ENCODE results near the gene FNDC3A. TPM values are rescaled to one million over a fixed set of nuclear protein-coding genes. Genes with fewer than 3 reads are reported as not detected.

The FNDC3A gene
- total and polyA plus RNA-seq, 4 donors = 17.6 to 87.6 (median 34.5) TPM

GRCh38 chr13:49165798-49166752, 190.4 kb downstream of the FNDC3A start:
- Histone ChIP-seq H3K4me1 (ENCODE audit: control insufficient read depth in 5 of 5, insufficient read depth in 5 of 5, low read length in 5 of 5) (peaks cover 0 to 7% (median 0%) of the 10 kb centered on the region in 5 donors), H3K36me3 (ENCODE audit: control insufficient read depth in 4 of 4, insufficient read depth in 4 of 4, low read length in 4 of 4) (peaks cover 12 to 41% (median 24%) of the 10 kb centered on the region in 4 donors), H3K9ac (ENCODE audit: insufficient read depth in 1 of 2, low read length in 2 of 2) (no peak overlapping the region), H3K27me3 (ENCODE audit: control insufficient read depth in 3 of 3, insufficient read depth in 3 of 3, low read length in 2 of 3) (no peaks in the 10 kb centered on the region), H3K27ac (ENCODE audit: low read depth in 1 of 2, low read length in 1 of 2) (no peak overlapping the region), H3K9me3 (ENCODE audit: control insufficient read depth in 4 of 4, insufficient read depth in 3 of 4, low read length in 3 of 4) (peaks cover 0 to 15% (median 7%) of the 10 kb centered on the region in 4 donors), H3K4me3 (no peak overlapping the region)
- WGBS, 2 donors = 70 to 81% methylated on average over 5 of the region's 5 CpGs
- peak in 1 of 3 donors; percentile 10 for DNase-seq
- no peak for ATAC-seq (ENCODE audit: insufficient read depth, low FRiP score)
- TF ChIP-seq CTCF (IDR thresholded peaks at IDR 0.05; ENCODE audit: control extremely low read depth, extremely low read depth) = no peak

GRCh38 chr13:49171359-49171758, 195.6 kb downstream of the FNDC3A start:
- H3K9me3 ChIP-seq (ENCODE audit: control insufficient read depth in 4 of 4, insufficient read depth in 3 of 4, low read length in 3 of 4) = no peaks in the 10 kb centered on the region
- no peak for TF ChIP-seq CTCF (IDR thresholded peaks at IDR 0.05; ENCODE audit: control extremely low read depth, extremely low read depth)
- no peaks in the 10 kb centered on the region for H3K4me1 ChIP-seq (ENCODE audit: control insufficient read depth in 5 of 5, insufficient read depth in 5 of 5, low read length in 5 of 5)
- ATAC-seq (ENCODE audit: insufficient read depth, low FRiP score) = no peak
- peaks cover 3 to 20% (median 13%) of the 10 kb centered on the region in 4 donors for H3K36me3 ChIP-seq (ENCODE audit: control insufficient read depth in 4 of 4, insufficient read depth in 4 of 4, low read length in 4 of 4)
- H3K9ac ChIP-seq (ENCODE audit: insufficient read depth in 1 of 2, low read length in 2 of 2) = no peak overlapping the region
- no peaks in the 10 kb centered on the region for H3K27me3 ChIP-seq (ENCODE audit: control insufficient read depth in 3 of 3, insufficient read depth in 3 of 3, low read length in 2 of 3)
- no peak overlapping the region for H3K4me3 ChIP-seq
- no peak for DNase-seq
- no peak overlapping the region for H3K27ac ChIP-seq (ENCODE audit: low read depth in 1 of 2, low read length in 1 of 2)

- ATAC-seq (ENCODE audit: insufficient read depth, low FRiP score) = peak; percentile 41
- Histone ChIP-seq H3K4me1 (ENCODE audit: control insufficient read depth in 5 of 5, insufficient read depth in 5 of 5, low read length in 5 of 5) (no peaks in the 10 kb centered on the region), H3K27ac (ENCODE audit: low read depth in 1 of 2, low read length in 1 of 2) (peak overlapping the region in 1 of 2 donors; percentile 2), H3K9me3 (ENCODE audit: control insufficient read depth in 4 of 4, insufficient read depth in 3 of 4, low read length in 3 of 4) (no peaks in the 10 kb centered on the region), H3K9ac (ENCODE audit: insufficient read depth in 1 of 2, low read length in 2 of 2) (no peak overlapping the region), H3K36me3 (ENCODE audit: control insufficient read depth in 4 of 4, insufficient read depth in 4 of 4, low read length in 4 of 4) (peaks cover 4 to 48% (median 33%) of the 10 kb centered on the region in 4 donors), H3K27me3 (ENCODE audit: control insufficient read depth in 3 of 3, insufficient read depth in 3 of 3, low read length in 2 of 3) (no peaks in the 10 kb centered on the region), H3K4me3 (no peak overlapping the region)
- WGBS, 2 donors = 60 to 70% methylated on average over 1 of the region's 1 CpG
- no peak for TF ChIP-seq CTCF (IDR thresholded peaks at IDR 0.05; ENCODE audit: control extremely low read depth, extremely low read depth)
- DNase-seq = no peak
Observed at GRCh38 chr13:49183672-49184325, 208.1 kb downstream of the FNDC3A start.

All from lung (tissue), 12 donors.